Right cardiac atrium (tissue), 5 donors: ENCODE data around the gene YBX1. TPM values are rescaled to one million over a fixed set of nuclear protein-coding genes. Genes with fewer than 3 reads are reported as not detected.
A peak's percentile ranks its signal among the peaks of the same experiment; 100 is the strongest.

Source experiments
- ATAC-seq, 2 donors: fragments of 200-7000 bp; cut with Tn5 transposase; one replicate each; pipeline versions ENCODE4 v1.8.0 to v1.9.1; 2020; ENCODE audit warnings: moderate library complexity in 2 of 2, mild to moderate bottlenecking in 1 of 2
- DNase-seq, 3 donors: peaks; one replicate each; pipeline ENCODE4 v3.0.0-alpha.2; 2020
- H3K27ac ChIP-seq: one replicate; pipeline ENCODE4 v1.5.1; 2013; ENCODE audit warnings: mild to moderate bottlenecking, low read length, control low read depth, moderate library complexity
- H3K27me3 ChIP-seq: one replicate; pipeline ENCODE4 v1.6.1; 2013; ENCODE audit not compliant: control insufficient read depth, insufficient read depth
- H3K4me1 ChIP-seq: one replicate; pipeline ENCODE4 v1.6.1; 2013; ENCODE audit warnings: low read length; ENCODE audit not compliant: control insufficient read depth, insufficient read depth
- H3K4me3 ChIP-seq: one replicate; pipeline ENCODE4 v1.5.1; 2013; ENCODE audit warnings: low read length, control low read depth
- H3K9me3 ChIP-seq: one replicate; pipeline ENCODE4 v1.6.1; 2013; ENCODE audit warnings: low read length; ENCODE audit not compliant: control insufficient read depth
- WGBS: extraction: QIAGEN DNeasy Blood & Tissue Kit; methylation state at CpG from one replicate; pipeline ENCODE4 v1.1.7; 2013; 5-methylcytosine and 5-hydroxymethylcytosine counted together
- intact Hi-C, 4 donors: fragments of 100-400 bp; cut with DNase I; formaldehyde crosslinking; loops; one replicate each; pipeline versions ENCODE4 v1.11.0 to v1.14.0; 2022 to 2023
- polyA plus RNA-seq: library from polyadenylated mRNA; stranded (reverse); fragments of 200-250 nt; gene quantifications from one replicate; pipeline ENCODE4 v1.2.3, GENCODE V29; 2013
- total RNA-seq, 4 donors: library from RNA; stranded (reverse); fragmentation: NEBNext Ultra II Directional; extraction: Animal tissue kit (Norgen Biotek cat#: 25700); gene quantifications; one replicate each; pipeline ENCODE4 v1.2.1, GENCODE V29; 2021
- donor health status: healthy with polysubstance abuse.
- donor health status: DM: no; HTN: yes; CAD: no.
- donor health status: DM: no; HTN: no; CAD: no.
- donor health status: DM: no; HTN: yes; CAD: no; lungs with severe emphysema.
- donor health status: DM: yes; HTN: yes; CAD: no.

The YBX1 gene
- total and polyA plus RNA-seq, 5 donors, result 816 to 993 (median 839) TPM

DNA sequence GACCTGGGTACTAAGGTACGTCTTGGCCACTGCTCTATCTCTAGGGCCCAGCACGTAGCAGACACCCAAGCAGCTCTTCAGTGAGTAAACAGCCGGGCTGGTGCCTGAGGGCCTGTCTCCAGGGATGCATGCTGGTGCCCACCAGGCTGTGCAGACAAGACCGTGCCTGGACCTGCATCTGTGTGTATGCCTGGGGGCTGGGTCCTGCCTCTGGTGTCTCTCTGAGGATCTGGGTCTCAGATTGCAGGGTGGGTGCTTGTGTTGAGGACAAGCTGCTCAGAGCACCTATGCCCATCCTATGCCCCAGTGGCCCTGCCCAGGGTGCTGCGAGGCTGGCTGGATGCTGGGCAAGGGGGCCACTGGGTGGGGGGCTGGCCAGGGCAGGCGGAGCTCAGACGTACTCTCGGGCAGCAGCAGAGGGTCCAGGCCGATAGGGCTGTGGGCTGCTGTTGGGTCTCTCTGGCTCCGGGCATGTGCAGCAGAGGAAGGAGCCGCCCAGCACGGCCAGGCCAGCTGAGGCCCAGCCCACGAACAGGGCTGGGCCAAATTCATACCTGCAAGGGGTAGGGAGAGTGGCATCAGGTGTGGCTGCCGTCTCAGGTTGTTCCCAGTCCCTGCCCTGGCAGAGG is 53.4 kb downstream of the YBX1 start:
- intact Hi-C loops, result no loop called here
- H3K4me3 ChIP-seq, result no peak overlapping the region
- H3K27me3 ChIP-seq, result no peaks in the 10 kb centered on the region
- no peak overlapping the region for H3K27ac ChIP-seq
- WGBS, result 87% methylated on average over 14 of the region's 14 CpGs
- peak in 1 of 3 donors; percentile 54 for DNase-seq
- no peaks in the 10 kb centered on the region for H3K9me3 ChIP-seq
- no peaks in the 10 kb centered on the region for H3K4me1 ChIP-seq
- ATAC-seq, result no peak

DNA sequence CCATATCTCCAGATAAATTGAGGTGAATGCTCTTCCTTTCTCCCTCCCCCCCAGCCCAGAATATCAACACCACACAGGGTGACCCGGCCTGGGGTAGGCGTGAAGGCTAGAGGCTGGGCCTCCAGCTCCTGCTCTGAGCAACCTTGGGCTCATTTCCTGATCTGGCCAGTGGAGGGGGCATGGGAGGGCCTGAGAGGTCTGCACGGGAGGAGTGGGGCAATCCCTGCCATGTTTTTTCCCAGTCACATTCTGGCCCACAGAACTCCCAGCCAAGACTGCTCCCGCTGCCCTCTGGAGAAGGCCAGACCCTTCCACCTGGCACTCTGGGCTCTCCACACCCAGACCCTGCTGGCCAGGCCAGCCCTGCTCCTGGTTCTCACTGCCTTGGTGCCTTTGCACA is 53.9 kb downstream of the YBX1 start:
- Histone ChIP-seq H3K4me1 (no peaks in the 10 kb centered on the region), H3K27ac (no peak overlapping the region), H3K4me3 (no peak overlapping the region), H3K27me3 (no peaks in the 10 kb centered on the region), H3K9me3 (no peaks in the 10 kb centered on the region)
- intact Hi-C loops, result no loop called here
- WGBS, result 59% methylated on average over 4 of the region's 4 CpGs
- DNase-seq (peak in 2 of 3 donors; percentile 55 to 66), ATAC-seq (peak in 1 of 2 donors; percentile 34)

DNA sequence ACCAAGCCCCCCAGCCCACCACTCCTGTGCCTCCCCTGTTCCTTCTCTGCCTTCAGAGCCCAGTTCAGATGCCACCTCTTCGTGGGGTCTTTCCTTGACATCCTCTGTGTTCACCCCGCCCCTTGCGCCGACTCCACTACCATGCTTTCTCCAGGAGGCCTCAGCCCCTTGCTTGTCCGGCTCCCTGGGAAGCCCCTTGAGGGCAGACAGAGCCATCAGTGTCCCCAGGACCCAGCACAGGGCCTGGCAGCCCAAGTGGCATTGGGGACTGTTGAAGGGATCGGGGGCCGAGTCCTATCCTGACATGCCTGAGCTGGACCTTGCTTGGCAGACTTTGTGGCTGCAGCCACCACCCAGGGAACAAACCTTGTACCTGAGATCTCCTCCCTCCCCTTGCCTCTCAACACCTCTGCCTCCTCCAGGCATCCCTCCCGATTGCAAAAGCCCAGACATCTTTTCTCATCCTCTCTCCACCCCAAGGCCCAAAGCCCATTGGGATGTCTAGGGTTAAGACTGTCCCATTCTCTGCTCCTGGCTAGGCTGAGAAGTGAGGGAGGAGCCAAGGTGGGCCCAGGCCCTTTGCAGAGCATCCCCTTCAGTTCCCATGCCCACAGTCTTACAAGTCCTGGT is 54.5 kb downstream of the YBX1 start:
- peak in 1 of 3 donors; percentile 45 for DNase-seq
- WGBS, result 91% methylated on average over 8 of the region's 8 CpGs
- ATAC-seq, result no peak
- Histone ChIP-seq H3K4me1 (no peaks in the 10 kb centered on the region), H3K27me3 (no peaks in the 10 kb centered on the region), H3K27ac (no peak overlapping the region), H3K9me3 (no peaks in the 10 kb centered on the region), H3K4me3 (no peak overlapping the region)
- intact Hi-C loops, result no loop called here

DNA sequence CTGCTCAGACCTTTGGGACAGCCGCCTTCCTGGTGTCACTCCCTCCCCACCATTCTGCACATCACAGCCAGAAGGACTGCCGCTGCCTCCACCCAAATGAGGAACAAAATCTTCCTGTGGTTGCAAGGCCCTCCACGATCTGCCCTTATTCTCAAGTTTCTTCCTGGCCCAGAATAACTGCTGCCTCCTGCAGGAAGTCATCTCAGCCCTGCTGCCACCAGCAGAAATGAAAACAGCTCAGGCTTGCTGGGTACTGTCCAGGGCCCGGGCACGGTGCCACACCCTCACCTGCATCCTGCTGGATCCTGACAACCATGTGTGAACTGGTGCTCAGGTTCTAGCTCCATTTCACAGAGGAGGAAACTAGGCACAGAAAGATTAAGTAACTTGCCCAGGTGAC is 55.0 kb downstream of the YBX1 start:
- no peaks in the 10 kb centered on the region for H3K27me3 ChIP-seq
- H3K9me3 ChIP-seq, result no peaks in the 10 kb centered on the region
- H3K4me3 ChIP-seq, result no peak overlapping the region
- intact Hi-C loops, result no loop called here
- no peak overlapping the region for H3K27ac ChIP-seq
- WGBS, result 54% methylated on average over 5 of the region's 5 CpGs
- ATAC-seq, result no peak
- H3K4me1 ChIP-seq, result no peaks in the 10 kb centered on the region
- DNase-seq, result peak in 1 of 3 donors; percentile 52

DNA sequence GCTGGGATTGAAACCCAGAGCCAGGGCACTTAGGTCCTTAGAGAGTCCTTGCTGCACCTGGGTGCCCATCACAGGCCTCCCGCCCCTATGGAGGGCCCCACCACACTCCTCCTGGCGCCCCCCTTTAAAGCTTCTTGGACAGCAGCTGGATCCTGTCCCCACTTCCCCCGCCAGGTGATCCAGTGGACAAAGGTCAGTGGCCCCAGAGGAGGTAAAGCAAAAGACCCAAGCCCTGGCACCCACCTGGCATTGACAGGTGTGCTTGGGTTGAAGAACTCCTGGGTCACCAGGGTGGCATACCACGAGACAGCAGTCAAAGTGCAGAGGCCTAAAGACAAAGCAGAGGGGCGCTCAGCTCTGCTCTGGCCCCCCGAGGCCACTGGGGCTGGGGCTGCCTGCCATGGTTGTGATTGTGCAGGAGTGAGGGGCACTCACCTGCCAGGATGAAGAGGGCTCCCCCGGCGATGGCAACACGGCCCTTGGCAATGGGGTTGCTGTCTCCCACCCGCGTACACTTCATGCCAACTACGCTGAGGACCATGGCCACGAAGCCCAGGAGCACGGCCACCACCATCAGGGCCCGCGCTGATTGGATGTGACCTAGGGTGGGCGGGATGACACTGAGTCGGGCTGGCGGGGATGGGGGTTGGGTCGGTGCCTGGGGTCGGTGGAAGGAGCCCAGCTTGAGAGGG is 55.9 kb downstream of the YBX1 start:
- DNase-seq, result no peak
- no peaks in the 10 kb centered on the region for H3K4me1 ChIP-seq
- ATAC-seq, result no peak
- H3K9me3 ChIP-seq, result no peaks in the 10 kb centered on the region
- H3K4me3 ChIP-seq, result no peak overlapping the region
- no peak overlapping the region for H3K27ac ChIP-seq
- intact Hi-C loops, result no loop called here
- no peaks in the 10 kb centered on the region for H3K27me3 ChIP-seq
- WGBS, result 86% methylated on average over 21 of the region's 21 CpGs

DNA sequence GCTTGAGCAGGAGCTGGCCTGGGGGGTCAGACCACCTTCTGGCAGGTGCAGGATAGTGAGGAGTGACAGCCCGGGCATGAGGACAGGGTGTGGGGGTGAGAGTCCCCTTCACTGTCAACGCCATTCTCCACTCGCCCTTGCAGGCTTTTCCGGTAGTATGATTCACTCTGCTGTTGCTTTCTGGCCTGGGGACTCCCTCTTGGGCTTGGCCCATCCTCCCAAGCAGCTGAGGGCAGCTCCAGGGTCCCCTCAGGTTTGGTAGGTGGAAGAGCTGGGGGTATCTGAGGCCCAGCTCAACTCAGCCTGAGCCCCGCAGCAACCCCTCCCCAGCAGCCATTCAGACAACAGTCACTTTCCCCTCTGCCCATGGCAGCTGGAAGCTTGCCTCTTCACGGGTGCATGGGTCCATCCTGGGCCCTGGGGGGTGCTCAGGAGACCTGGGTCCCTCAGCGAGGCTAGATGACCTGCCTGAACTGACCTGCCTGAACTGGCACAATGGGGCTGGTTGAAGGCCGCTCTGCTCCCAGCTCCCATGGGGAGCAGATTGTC is 56.5 kb downstream of the YBX1 start:
- no peak for ATAC-seq
- no peaks in the 10 kb centered on the region for H3K9me3 ChIP-seq

DNA sequence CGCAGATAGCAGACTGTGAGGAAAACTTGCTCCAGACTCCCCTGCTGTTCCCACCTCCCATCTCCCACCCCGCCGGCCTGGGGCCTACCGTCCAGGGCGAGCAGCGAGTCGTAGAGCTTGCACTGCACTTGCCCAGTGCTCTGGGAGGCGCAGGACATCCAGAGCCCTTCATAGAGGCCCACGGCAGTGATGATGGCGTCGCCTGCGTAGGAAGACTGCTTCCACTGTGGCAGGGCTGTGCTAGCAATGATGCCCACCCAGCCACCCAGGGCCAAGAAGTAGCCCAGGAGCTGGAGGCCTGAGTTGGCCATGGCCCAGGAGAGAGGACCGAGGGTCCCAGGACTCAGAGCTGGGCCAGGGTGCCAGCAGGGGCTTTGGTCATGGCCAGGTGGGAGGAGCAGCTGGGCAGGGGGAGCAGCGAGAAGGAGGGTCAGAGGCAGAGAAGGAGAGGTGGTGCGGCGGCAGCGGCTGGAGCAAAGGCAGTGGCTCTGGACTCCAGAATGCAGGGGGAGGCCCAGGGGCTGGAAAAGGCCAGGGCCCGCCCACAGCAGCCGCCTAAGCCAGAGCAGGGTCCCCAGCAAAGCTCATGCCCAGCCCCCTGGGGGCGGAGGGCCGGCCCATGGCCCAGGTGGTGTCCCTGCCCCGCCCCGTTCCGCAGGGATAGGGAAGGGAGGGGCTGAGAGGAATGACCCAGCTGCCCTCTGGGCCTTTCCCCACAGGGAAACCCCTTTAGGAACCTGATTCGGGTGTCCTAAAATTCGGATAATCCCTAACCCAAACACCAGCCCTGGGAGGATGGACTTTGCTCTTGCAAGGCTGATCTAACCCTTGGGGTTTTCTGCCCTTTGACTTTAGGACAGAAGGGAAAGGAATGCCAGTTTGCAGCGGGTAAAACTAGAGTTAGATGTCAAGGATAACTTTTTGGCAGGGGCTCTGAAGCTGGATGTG is 57.8 kb downstream of the YBX1 start, which contains the start of gene CLDN19:
Gene CLDN19, minus strand, starts transcription at position 484 of the 948 bp plus-strand sequence. Its CDS starts 173 bp downstream, at position 311.
- Histone ChIP-seq H3K27ac (no peak within 1 kb of the TSS), H3K27me3 (no peaks in the 10 kb centered on the region), H3K4me3 (no peak within 1 kb of the TSS), H3K9me3 (no peaks in the 10 kb centered on the region), H3K4me1 (no peaks in the 10 kb centered on the region)
- DNase-seq, result no peak
- intact Hi-C loops, result loop anchor here in 3 of 4 donors (5.0 to 10.0 kb wide), 3 partner anchors 155 to 595 kb away; no protein-coding TSS in a partner anchor
- no peak for ATAC-seq
- WGBS, result 67% methylated on average over 27 of the region's 27 CpGs

More for the DNA sequence above, 56.5 kb downstream of the YBX1 start:
- intact Hi-C loops, result no loop called here
- Histone ChIP-seq H3K27ac (no peak overlapping the region), H3K4me1 (no peaks in the 10 kb centered on the region), H3K27me3 (no peaks in the 10 kb centered on the region), H3K4me3 (no peak overlapping the region)
- no peak for DNase-seq
- WGBS, result 79% methylated on average over 8 of the region's 8 CpGs

DNA sequence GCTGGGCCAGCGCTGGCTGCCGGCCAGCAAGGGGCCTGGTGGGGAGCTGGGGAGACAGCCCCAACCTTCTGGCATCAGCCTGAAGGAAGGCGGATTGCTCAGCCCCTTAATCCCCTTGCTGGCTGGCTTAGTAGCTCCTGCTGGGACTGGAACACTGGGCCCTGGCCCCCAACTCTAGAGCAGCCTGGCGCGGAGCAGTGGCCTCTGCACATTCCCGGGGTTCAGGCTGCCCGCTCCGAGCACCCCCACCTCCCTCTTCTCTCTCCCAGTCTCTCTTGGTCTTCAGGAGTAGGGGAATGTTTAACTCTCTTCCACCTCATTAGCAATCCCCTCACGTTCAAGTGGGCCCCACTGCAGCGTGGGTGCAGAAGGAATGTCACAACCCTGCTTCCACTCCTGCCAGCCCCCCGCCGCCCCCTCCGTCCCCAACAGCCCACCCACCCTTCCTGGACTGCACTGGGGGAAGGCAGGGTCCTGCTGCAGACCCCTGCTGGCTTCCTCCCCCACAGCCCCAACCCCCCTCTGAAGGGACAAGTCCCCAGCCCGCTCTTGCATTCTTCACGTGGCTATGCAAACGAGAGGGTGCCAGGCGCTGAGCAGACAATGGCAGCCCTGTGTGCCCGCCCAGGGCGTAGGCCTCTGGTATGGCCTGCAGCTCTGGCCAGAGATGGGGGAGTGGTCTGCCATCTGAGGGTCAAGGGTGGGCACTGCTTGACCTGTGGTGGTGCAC is 58.8 kb downstream of the YBX1 start:
- intact Hi-C loops, result loop anchor here in 3 of 4 donors (5.0 to 10.0 kb wide), 3 partner anchors 156 to 596 kb away; no protein-coding TSS in a partner anchor
- WGBS, result 73% methylated on average over 19 of the region's 19 CpGs
- ATAC-seq, result no peak

DNA sequence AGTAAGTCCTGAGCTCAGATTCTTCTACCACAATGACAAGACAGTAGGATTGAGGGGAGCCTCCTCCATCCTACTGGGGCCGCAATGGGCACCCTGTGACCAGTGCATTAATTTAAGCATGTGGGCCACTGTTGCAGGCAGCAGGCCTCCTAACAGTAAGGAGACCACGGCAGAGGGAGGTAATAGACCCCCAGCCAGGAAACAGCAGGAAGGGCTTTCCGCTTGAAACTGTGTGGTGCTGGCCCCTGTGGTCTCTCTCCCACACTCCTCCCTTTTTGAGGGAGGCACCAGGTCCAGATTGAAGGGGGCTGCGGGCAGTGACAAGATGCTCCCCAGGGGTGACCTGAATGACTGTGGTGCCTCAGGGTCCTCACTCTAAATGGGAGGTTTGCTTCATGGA is 59.5 kb downstream of the YBX1 start:
- Histone ChIP-seq H3K9me3 (no peaks in the 10 kb centered on the region), H3K4me3 (no peak overlapping the region), H3K27ac (no peak overlapping the region), H3K4me1 (no peaks in the 10 kb centered on the region), H3K27me3 (no peaks in the 10 kb centered on the region)
- intact Hi-C loops, result loop anchor here in 3 of 4 donors (5.0 to 10.0 kb wide), 3 partner anchors 157 to 597 kb away; no protein-coding TSS in a partner anchor
- DNase-seq (no peak), ATAC-seq (no peak)
- 86% methylated on average over 4 of the region's 4 CpGs for WGBS

More for the DNA sequence above, 58.8 kb downstream of the YBX1 start:
- no peak overlapping the region for H3K27ac ChIP-seq
- H3K4me3 ChIP-seq, result no peak overlapping the region
- H3K9me3 ChIP-seq, result no peaks in the 10 kb centered on the region
- no peaks in the 10 kb centered on the region for H3K27me3 ChIP-seq
- DNase-seq, result no peak
- H3K4me1 ChIP-seq, result no peaks in the 10 kb centered on the region

DNA sequence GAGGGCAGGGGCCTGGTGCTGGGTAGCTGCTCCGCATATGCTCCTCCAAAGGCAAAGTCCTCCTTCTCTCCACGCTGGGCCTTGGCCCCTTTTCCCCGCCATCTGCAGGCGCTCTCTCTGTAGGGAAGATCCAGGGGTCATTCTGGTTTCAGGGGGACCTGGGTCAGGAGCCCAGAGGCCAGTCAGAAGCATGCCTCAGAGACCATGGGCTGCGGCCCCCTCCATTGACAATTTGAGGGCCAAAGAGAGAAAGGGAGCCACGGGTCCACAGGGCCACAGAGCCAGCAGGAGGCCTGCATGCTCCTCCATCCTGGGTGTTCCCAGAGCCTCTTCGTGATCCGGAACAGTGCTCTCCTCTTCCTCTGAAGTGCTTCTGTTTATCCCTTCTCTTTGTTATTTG is 59.9 kb downstream of the YBX1 start:
- 89% methylated on average over 8 of the region's 8 CpGs for WGBS
- DNase-seq, result no peak
- Histone ChIP-seq H3K9me3 (no peaks in the 10 kb centered on the region), H3K27me3 (no peaks in the 10 kb centered on the region), H3K4me3 (no peak overlapping the region), H3K27ac (no peak overlapping the region), H3K4me1 (no peaks in the 10 kb centered on the region)
- intact Hi-C loops, result loop anchor here in 3 of 4 donors (5.0 to 10.0 kb wide), 3 partner anchors 157 to 597 kb away; no protein-coding TSS in a partner anchor
- no peak for ATAC-seq
